ENCODE results near the gene PASK. TPM values are rescaled to one million over a fixed set of nuclear protein-coding genes. Genes with fewer than 3 reads are reported as not detected.

PASK gene
- total and polyA plus RNA-seq, 2 donors from 2014 or later, result 3.1 to 26.0 TPM

GRCh38 chr2:241070361-241070760 lies 78.9 kb downstream of the PASK start:
- Histone ChIP-seq H3K4me1 (ENCODE audit: control insufficient read depth in 2 of 3, insufficient read depth in 2 of 3, low read depth in 1 of 3, low read length in 3 of 3) (no peaks in the 10 kb centered on the region), H3K36me3 (ENCODE audit: control insufficient read depth in 2 of 3, insufficient read depth in 3 of 3, low read length in 3 of 3) (peaks cover 0 to 11% (median 6%) of the 10 kb centered on the region in 3 donors), H3K27me3 (ENCODE audit: control insufficient read depth, insufficient read depth, low read length) (no peaks in the 10 kb centered on the region), H3K9ac (ENCODE audit: low read length in 3 of 3) (no peak overlapping the region), H3K4me3 (ENCODE audit: low read length in 3 of 3) (no peak overlapping the region), H3K27ac (ENCODE audit: low read depth in 2 of 2, low read length in 2 of 2) (no peak overlapping the region), H3K9me3 (ENCODE audit: control insufficient read depth in 2 of 3, insufficient read depth in 1 of 3, low read length in 3 of 3) (no peaks in the 10 kb centered on the region)
- FAIRE-seq, result no peak
- no peak for TF ChIP-seq CTCF (IDR thresholded peaks at IDR 0.05; ENCODE audit: borderline replicate concordance, extremely low read depth, insufficient read depth)
- peak in 1 of 5 donors; percentile 59 for DNase-seq
- intact Hi-C loops (cut with DNase I), result no loop called here

GRCh38 chr2:241069821-241070281 lies 79.4 kb downstream of the PASK start:
- Histone ChIP-seq H3K36me3 (ENCODE audit: control insufficient read depth in 2 of 3, insufficient read depth in 3 of 3, low read length in 3 of 3) (peaks cover 0 to 6% (median 3%) of the 10 kb centered on the region in 3 donors), H3K4me3 (ENCODE audit: low read length in 3 of 3) (no peak overlapping the region), H3K4me1 (ENCODE audit: control insufficient read depth in 2 of 3, insufficient read depth in 2 of 3, low read depth in 1 of 3, low read length in 3 of 3) (no peaks in the 10 kb centered on the region), H3K27me3 (ENCODE audit: control insufficient read depth, insufficient read depth, low read length) (no peaks in the 10 kb centered on the region), H3K27ac (ENCODE audit: low read depth in 2 of 2, low read length in 2 of 2) (no peak overlapping the region), H3K9ac (ENCODE audit: low read length in 3 of 3) (no peak overlapping the region), H3K9me3 (ENCODE audit: control insufficient read depth in 2 of 3, insufficient read depth in 1 of 3, low read length in 3 of 3) (no peaks in the 10 kb centered on the region)
- intact Hi-C loops (cut with DNase I), result loop anchor here (10.0 kb wide), 1 partner anchor 215 kb away; no protein-coding TSS in a partner anchor
- peak in 1 of 5 donors; percentile 73 for DNase-seq
- FAIRE-seq, result no peak
- no peak for TF ChIP-seq CTCF (IDR thresholded peaks at IDR 0.05; ENCODE audit: borderline replicate concordance, extremely low read depth, insufficient read depth)

DNA sequence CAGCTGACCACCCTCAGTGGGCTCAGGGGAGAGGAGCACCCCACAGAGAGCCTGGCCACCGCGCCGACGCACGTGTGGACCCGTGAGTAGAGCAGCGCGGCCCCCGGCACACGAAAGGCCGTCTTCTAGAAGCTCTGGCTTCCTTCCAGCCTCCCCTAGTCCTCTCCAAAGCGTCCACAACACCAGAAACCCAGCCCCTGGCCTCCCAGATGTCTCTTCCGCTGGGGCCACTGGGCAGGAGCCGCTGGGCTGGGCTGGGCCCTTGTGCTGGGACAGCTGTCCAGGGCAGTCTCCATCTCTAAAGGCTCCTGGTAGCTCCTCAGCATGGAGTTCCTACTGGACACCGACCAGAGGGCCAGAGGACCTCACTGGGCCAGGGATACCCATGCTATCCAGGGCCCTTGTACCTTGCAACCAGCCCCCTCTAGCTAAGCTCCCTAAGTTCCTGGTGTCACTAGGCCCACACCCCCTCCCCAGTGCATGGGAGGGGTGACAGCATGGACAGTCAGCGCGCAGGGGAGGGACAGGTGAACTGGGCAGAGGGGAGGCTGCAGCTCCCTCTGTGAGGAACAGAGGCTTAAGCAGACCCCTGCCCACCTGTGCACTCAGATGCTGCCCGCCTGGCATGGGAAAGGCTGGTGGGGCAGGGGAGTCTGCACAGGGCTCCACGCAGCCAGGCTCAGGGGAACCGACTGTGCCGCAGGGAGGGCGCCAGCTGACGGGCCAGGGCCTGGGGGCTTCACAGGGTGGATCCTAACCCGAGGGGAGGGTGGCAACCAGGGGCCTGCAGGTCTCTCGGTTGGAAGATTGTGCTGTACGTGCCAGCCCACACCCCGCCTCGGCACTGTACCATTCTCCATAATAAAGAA lies 80.1 kb downstream of the PASK start:
- no peak for TF ChIP-seq CTCF (IDR thresholded peaks at IDR 0.05; ENCODE audit: borderline replicate concordance, extremely low read depth, insufficient read depth)
- Histone ChIP-seq H3K27ac (ENCODE audit: low read depth in 2 of 2, low read length in 2 of 2) (no peak overlapping the region), H3K4me1 (ENCODE audit: control insufficient read depth in 2 of 3, insufficient read depth in 2 of 3, low read depth in 1 of 3, low read length in 3 of 3) (peaks cover 0 to 2% (median 0%) of the 10 kb centered on the region in 3 donors), H3K9me3 (ENCODE audit: control insufficient read depth in 2 of 3, insufficient read depth in 1 of 3, low read length in 3 of 3) (no peaks in the 10 kb centered on the region), H3K9ac (ENCODE audit: low read length in 3 of 3) (no peak overlapping the region), H3K36me3 (ENCODE audit: control insufficient read depth in 2 of 3, insufficient read depth in 3 of 3, low read length in 3 of 3) (no peaks in the 10 kb centered on the region), H3K27me3 (ENCODE audit: control insufficient read depth, insufficient read depth, low read length) (no peaks in the 10 kb centered on the region), H3K4me3 (ENCODE audit: low read length in 3 of 3) (no peak overlapping the region)
- intact Hi-C loops (cut with DNase I), result loop anchor here (10.0 kb wide), 1 partner anchor 214 kb away; no protein-coding TSS in a partner anchor
- DNase-seq (peak in 1 of 5 donors; percentile 42), FAIRE-seq (no peak)

Measured in kidney (tissue), 14 donors.